GM12878 (cell line): ENCODE data around the gene DYRK4.

Source experiments
- CHD2 ChIP-seq: IDR thresholded peaks from 2 replicates; pipeline ENCODE4 v1.6.1; 2011; ENCODE audit warnings: low read depth, low read length, improper control_type of control experiment, borderline replicate concordance
- ETV6 ChIP-seq, 2 experiments: fragments of 450-650 bp in 1 of 2; IDR thresholded peaks in 1 of 2; conservative IDR thresholded peaks in 1 of 2; 2 replicates each; pipeline ENCODE4 v1.6.1; 2014; ENCODE audit warnings: antibody characterized with exemption in 1 of 2, borderline replicate concordance in 1 of 2, low read depth in 1 of 2, mild to moderate bottlenecking in 1 of 2, moderate library complexity in 1 of 2
- MAX ChIP-seq: IDR thresholded peaks from 2 replicates; pipeline ENCODE4 v1.6.1; 2012; ENCODE audit warnings: low read depth, low read length, improper control_type of control experiment
- NFIC ChIP-seq: IDR thresholded peaks from 2 replicates; pipeline ENCODE4 v1.6.1; 2012; ENCODE audit warnings: low read depth, mild to moderate bottlenecking, inconsistent platforms, low read length, moderate library complexity
- NFXL1 ChIP-seq: fragments of 450-650 bp; IDR thresholded peaks from 2 replicates; pipeline ENCODE4 v1.6.1; 2017; ENCODE audit warnings: antibody characterized with exemption, mild to moderate bottlenecking, borderline replicate concordance
- POLR2A ChIP-seq: IDR thresholded peaks from 2 replicates; pipeline ENCODE4 v1.6.1; 2011; ENCODE audit warnings: low read depth, mild to moderate bottlenecking, low read length
- POLR2AphosphoS5 ChIP-seq: IDR thresholded peaks from 2 replicates; pipeline ENCODE4 v1.6.1; 2011; ENCODE audit warnings: mild to moderate bottlenecking, low read length, inconsistent platforms
- POU2F2 ChIP-seq: IDR thresholded peaks from 3 replicates; pipeline ENCODE4 v1.6.1; 2011; ENCODE audit warnings: low read depth, mild to moderate bottlenecking, low read length, borderline replicate concordance
- RFX5 ChIP-seq: IDR thresholded peaks from 2 replicates; pipeline ENCODE4 v1.6.1; 2011; ENCODE audit warnings: low read depth, low read length, improper control_type of control experiment
- SMAD1 ChIP-seq: fragments of 450-650 bp; IDR thresholded peaks from 2 replicates; pipeline ENCODE4 v1.6.1; 2018; ENCODE audit warnings: mild to moderate bottlenecking, low read depth; ENCODE audit not compliant: partially characterized antibody
- TCF12 ChIP-seq: IDR thresholded peaks from 2 replicates; pipeline ENCODE4 v1.6.1; 2011; ENCODE audit warnings: low read depth, mild to moderate bottlenecking, low read length
- USF1 ChIP-seq: IDR thresholded peaks from 2 replicates; pipeline ENCODE4 v1.6.1; 2011; ENCODE audit warnings: borderline replicate concordance, low read depth, mild to moderate bottlenecking, moderate library complexity, mixed read lengths, low read length; ENCODE audit not compliant: insufficient read depth; ENCODE audit errors: extremely low read length
- TF ChIP-seq, protein P1 (sequence below), 3 experiments: IDR thresholded peaks in 2 of 3; conservative IDR thresholded peaks in 1 of 3; 2 replicates each; pipeline ENCODE4 v1.5.1; 2011; ENCODE audit warnings: low read depth in 3 of 3, low read length in 3 of 3, mild to moderate bottlenecking in 3 of 3, control low read depth in 2 of 3, moderate library complexity in 2 of 3, inconsistent platforms in 1 of 3, mixed read lengths in 1 of 3; ENCODE audit not compliant: control insufficient read depth in 2 of 3, insufficient read depth in 1 of 3; ENCODE audit errors: extremely low read depth in 1 of 3
- TF ChIP-seq, protein P2 (sequence below): IDR thresholded peaks from 2 replicates; pipeline ENCODE4 v1.6.1; 2011; ENCODE audit warnings: mild to moderate bottlenecking, low read depth, low read length, moderate library complexity; ENCODE audit not compliant: insufficient replicate concordance

GRCh38 chr12:4553943-4554342 lies 8.1 kb upstream of the DYRK4 start:
- TF ChIP-seq, protein P1, sequence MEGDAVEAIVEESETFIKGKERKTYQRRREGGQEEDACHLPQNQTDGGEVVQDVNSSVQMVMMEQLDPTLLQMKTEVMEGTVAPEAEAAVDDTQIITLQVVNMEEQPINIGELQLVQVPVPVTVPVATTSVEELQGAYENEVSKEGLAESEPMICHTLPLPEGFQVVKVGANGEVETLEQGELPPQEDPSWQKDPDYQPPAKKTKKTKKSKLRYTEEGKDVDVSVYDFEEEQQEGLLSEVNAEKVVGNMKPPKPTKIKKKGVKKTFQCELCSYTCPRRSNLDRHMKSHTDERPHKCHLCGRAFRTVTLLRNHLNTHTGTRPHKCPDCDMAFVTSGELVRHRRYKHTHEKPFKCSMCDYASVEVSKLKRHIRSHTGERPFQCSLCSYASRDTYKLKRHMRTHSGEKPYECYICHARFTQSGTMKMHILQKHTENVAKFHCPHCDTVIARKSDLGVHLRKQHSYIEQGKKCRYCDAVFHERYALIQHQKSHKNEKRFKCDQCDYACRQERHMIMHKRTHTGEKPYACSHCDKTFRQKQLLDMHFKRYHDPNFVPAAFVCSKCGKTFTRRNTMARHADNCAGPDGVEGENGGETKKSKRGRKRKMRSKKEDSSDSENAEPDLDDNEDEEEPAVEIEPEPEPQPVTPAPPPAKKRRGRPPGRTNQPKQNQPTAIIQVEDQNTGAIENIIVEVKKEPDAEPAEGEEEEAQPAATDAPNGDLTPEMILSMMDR (IDR thresholded peaks at IDR 0.05 in 2 of 3, conservative IDR thresholded peaks at IDR 0.05 in 1 of 3; ENCODE audit: control insufficient read depth in 2 of 3, extremely low read depth in 1 of 3, insufficient read depth in 1 of 3, low read depth in 3 of 3, low read length in 3 of 3), result no peak
- TF ChIP-seq POLR2A (no peak), SMAD1 (no peak), CHD2 (no peak), NFXL1 (no peak), TCF12 (no peak), MAX (no peak), USF1 (no peak), RFX5 (no peak), POU2F2 (no peak), ETV6 (conservative IDR thresholded peaks at IDR 0.05 in 1 of 2, IDR thresholded peaks at IDR 0.05 in 1 of 2; ENCODE audit: borderline replicate concordance in 1 of 2, low read depth in 1 of 2) (no peak), POLR2AphosphoS5 (no peak), NFIC (no peak)
- TF ChIP-seq, protein P2, sequence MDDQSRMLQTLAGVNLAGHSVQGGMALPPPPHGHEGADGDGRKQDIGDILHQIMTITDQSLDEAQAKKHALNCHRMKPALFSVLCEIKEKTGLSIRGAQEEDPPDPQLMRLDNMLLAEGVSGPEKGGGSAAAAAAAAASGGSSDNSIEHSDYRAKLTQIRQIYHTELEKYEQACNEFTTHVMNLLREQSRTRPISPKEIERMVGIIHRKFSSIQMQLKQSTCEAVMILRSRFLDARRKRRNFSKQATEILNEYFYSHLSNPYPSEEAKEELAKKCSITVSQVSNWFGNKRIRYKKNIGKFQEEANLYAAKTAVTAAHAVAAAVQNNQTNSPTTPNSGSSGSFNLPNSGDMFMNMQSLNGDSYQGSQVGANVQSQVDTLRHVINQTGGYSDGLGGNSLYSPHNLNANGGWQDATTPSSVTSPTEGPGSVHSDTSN, result no peak
